K562 (cell line): Measurements from ENCODE around the gene INPP5E. TPM values are rescaled to one million over a fixed set of nuclear protein-coding genes. Genes with fewer than 3 reads are reported as not detected.

Experiments used
- GABPB1 ChIP-seq: sonication (generic); formaldehyde crosslinking; IDR thresholded peaks from 2 replicates; pipeline ENCODE4 v1.8.0; 2022; ENCODE audit warnings: mild to moderate bottlenecking, missing genetic modification reagents
- HNRNPH1 ChIP-seq: fragments of 200-400 bp; formaldehyde crosslinking; optimal IDR thresholded peaks from 2 replicates; pipeline ENCODE3; 2017; ENCODE audit warnings: low read depth, mild to moderate bottlenecking, low read length, moderate library complexity
- NFYB ChIP-seq: IDR thresholded peaks from 2 replicates; pipeline ENCODE4 v1.6.1; 2011; ENCODE audit warnings: mild to moderate bottlenecking, moderate library complexity; ENCODE audit not compliant: insufficient read length; ENCODE audit errors: extremely low read depth
- NRF1 ChIP-seq, 2 experiments: fragments of 450-650 bp; IDR thresholded peaks in 1 of 2; conservative IDR thresholded peaks in 1 of 2; 2 replicates each; pipeline ENCODE4 v1.6.1; 2014; ENCODE audit warnings: mild to moderate bottlenecking in 2 of 2
- SMAD4 ChIP-seq: fragments of 250-450 bp; sonication (Bioruptor Pico); conservative IDR thresholded peaks from 2 replicates; pipeline ENCODE4 v1.8.0; 2021; ENCODE audit warnings: inconsistent platforms, mild to moderate bottlenecking, moderate library complexity
- SREBF1 ChIP-seq: fragments of 150-350 bp; IDR thresholded peaks from 2 replicates; pipeline ENCODE4 v1.6.1; 2014; ENCODE audit warnings: antibody characterized with exemption, low read depth, low read length, borderline replicate concordance
- STAG1 ChIP-seq: sonication (generic); formaldehyde crosslinking; IDR thresholded peaks from 2 replicates; pipeline ENCODE4 v1.5.0; 2020; ENCODE audit warnings: missing genetic modification reagents, borderline replicate concordance
- TEAD1 ChIP-seq, 2 experiments: fragments of 450-650 bp in 1 of 2; sonication (generic) in 1 of 2; formaldehyde crosslinking; IDR thresholded peaks; 2 replicates each; pipeline versions ENCODE4 v1.4.0 to v1.8.0; 2020 to 2022; ENCODE audit warnings: mild to moderate bottlenecking in 2 of 2, missing genetic modification reagents in 1 of 2
- TOE1 ChIP-seq, 2 experiments: fragments of 450-650 bp in 1 of 2; sonication (generic) in 1 of 2; formaldehyde crosslinking in 1 of 2; IDR thresholded peaks; 2 replicates each; pipeline versions ENCODE4 v1.7.1 to v1.8.0; 2016 to 2022; ENCODE audit warnings: borderline replicate concordance in 2 of 2, mild to moderate bottlenecking in 2 of 2, antibody characterized with exemption in 1 of 2, inconsistent platforms in 1 of 2, low read depth in 1 of 2, missing genetic modification reagents in 1 of 2, moderate library complexity in 1 of 2
- ZFP36 ChIP-seq: fragments of 150-350 bp; IDR thresholded peaks from 2 replicates; pipeline ENCODE4 v1.6.1; 2018; ENCODE audit warnings: low read length, low read depth; ENCODE audit not compliant: partially characterized antibody
- ZNF57 ChIP-seq: fragments of 450-650 bp; formaldehyde crosslinking; IDR thresholded peaks from 2 replicates; pipeline ENCODE4 v1.4.0; 2020; ENCODE audit warnings: mild to moderate bottlenecking, moderate library complexity
- polyA plus RNA-seq, 8 experiments: library from polyadenylated mRNA; depleted of rRNA in 4 of 8; stranded (reverse) in 5 of 8; unstranded in 3 of 8; fragments of >200 nt; fragmentation: Nextera tagmentation in 2 of 8; fragmentation: Illumina TruSeq in 1 of 8; extraction: Ambion mirVana in 2 of 8; extraction: Trizol in 1 of 8; gene quantifications; 2 replicates each; pipeline versions ENCODE4 v1.2.1 to v1.2.3, GENCODE V29; 2011 to 2014; ENCODE audit warnings: inconsistent platforms in 1 of 8, missing spikeins in 1 of 8
- total RNA-seq, 7 experiments: library from RNA; depleted of rRNA in 6 of 7; stranded (reverse); fragments of >200 nt in 6 of 7; fragmentation: Illumina TruSeq in 2 of 7; extraction: Trizol in 2 of 7; gene quantifications; 2 replicates each; pipeline versions ENCODE4 v1.2.1 to v1.2.3, GENCODE V29; 2011 to 2021; ENCODE audit warnings: low replicate concordance in 1 of 7
- TF ChIP-seq, protein P1 (sequence below): sonication (generic); formaldehyde crosslinking; IDR thresholded peaks from 2 replicates; pipeline ENCODE4 v1.8.1; 2023; ENCODE audit warnings: missing genetic modification reagents, mild to moderate bottlenecking, borderline replicate concordance
- TF ChIP-seq, protein P2 (sequence below): sonication (generic); formaldehyde crosslinking; IDR thresholded peaks from 2 replicates; pipeline ENCODE4 v1.8.0; 2022; ENCODE audit warnings: mild to moderate bottlenecking, low read depth, missing genetic modification reagents
- TF ChIP-seq, protein P3 (sequence below): fragments of 450-650 bp; IDR thresholded peaks from 2 replicates; pipeline ENCODE4 v1.6.1; 2016
- TF ChIP-seq, protein P4 (sequence below): fragments of 150-350 bp; conservative IDR thresholded peaks from 2 replicates; pipeline ENCODE4 v1.6.1; 2014; ENCODE audit warnings: low read length

The INPP5E gene
- total and polyA plus RNA-seq, 9 of the 15 experiments (the other 6 are each of a cell fraction or from before 2014, with no cell fraction given) = 0.38 to 17.4 (median 4.9) TPM

DNA sequence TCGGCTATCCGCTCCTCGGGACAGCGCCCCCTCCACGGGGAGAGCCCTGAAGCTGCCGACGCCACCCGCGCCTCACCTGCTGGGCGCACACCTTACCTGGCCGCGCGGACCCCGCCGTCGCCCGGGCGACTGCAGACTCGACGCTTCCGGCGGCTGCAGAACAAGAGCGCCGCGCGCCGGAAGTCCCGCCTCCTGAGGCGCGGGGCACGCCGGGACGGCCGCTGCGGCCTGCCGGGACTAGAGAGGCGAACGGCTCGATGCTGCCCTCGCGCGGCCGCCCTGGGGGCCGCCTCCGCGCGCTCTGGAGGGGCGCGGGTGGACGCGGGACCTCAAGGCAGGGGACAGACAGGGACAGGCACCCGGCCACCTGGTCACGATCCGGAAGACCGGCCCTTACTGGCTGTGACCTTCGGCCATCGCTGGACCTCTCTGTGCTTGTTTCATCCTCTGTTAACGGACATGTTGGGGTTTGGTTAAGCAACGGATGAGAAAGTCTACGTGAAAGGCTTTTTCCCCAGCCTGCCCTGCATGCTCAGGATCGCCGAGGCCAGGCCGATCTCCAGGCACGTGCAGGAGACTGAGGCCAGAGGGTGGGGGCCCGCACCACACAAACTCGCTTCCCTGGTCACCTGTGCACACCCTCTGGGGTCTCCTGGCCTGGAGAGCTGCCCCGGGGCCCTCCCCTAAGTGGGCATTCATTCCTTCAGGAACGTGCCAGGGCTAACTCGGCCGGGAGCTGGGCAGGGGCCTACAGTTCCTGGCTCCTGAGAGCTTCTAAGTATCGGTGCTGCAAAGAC, 39.4 kb downstream of the INPP5E start, which contains the start of gene SNAPC4 (continued):
- TF ChIP-seq, protein P1, sequence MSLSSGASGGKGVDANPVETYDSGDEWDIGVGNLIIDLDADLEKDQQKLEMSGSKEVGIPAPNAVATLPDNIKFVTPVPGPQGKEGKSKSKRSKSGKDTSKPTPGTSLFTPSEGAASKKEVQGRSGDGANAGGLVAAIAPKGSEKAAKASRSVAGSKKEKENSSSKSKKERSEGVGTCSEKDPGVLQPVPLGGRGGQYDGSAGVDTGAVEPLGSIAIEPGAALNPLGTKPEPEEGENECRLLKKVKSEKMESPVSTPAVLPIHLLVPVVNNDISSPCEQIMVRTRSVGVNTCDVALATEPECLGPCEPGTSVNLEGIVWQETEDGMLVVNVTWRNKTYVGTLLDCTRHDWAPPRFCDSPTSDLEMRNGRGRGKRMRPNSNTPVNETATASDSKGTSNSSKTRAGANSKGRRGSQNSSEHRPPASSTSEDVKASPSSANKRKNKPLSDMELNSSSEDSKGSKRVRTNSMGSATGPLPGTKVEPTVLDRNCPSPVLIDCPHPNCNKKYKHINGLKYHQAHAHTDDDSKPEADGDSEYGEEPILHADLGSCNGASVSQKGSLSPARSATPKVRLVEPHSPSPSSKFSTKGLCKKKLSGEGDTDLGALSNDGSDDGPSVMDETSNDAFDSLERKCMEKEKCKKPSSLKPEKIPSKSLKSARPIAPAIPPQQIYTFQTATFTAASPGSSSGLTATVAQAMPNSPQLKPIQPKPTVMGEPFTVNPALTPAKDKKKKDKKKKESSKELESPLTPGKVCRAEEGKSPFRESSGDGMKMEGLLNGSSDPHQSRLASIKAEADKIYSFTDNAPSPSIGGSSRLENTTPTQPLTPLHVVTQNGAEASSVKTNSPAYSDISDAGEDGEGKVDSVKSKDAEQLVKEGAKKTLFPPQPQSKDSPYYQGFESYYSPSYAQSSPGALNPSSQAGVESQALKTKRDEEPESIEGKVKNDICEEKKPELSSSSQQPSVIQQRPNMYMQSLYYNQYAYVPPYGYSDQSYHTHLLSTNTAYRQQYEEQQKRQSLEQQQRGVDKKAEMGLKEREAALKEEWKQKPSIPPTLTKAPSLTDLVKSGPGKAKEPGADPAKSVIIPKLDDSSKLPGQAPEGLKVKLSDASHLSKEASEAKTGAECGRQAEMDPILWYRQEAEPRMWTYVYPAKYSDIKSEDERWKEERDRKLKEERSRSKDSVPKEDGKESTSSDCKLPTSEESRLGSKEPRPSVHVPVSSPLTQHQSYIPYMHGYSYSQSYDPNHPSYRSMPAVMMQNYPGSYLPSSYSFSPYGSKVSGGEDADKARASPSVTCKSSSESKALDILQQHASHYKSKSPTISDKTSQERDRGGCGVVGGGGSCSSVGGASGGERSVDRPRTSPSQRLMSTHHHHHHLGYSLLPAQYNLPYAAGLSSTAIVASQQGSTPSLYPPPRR (CRISPR knock-in tag) = 0 out of 2 replicates have a peak, but pooled peaks have one; percentile 26
- TF ChIP-seq STAG1 (CRISPR knock-in tag) (peak; percentile 70; the same call in 1 of the 2 replicates), TEAD1 (CRISPR knock-in tag; IDR thresholded peaks at IDR 0.05) (0 out of 4 replicates have a peak, but pooled peaks of 1 of the 2 experiments have one; percentile 12), HNRNPH1 (no peak), SMAD4 (CRISPR knock-in tag) (0 out of 2 replicates have a peak, but pooled peaks have one; percentile 32), NFYB (no peak), ZFP36 (no peak), GABPB1 (CRISPR knock-in tag) (peak; percentile 96), SREBF1 (no peak), TOE1 (IDR thresholded peaks at IDR 0.05; ENCODE audit: borderline replicate concordance) (no peak; the same call in 1 of the 2 replicates), TOE1 (CRISPR knock-in tag; IDR thresholded peaks at IDR 0.05; ENCODE audit: borderline replicate concordance, low read depth) (no peak), NRF1 (conservative IDR thresholded peaks at IDR 0.05 in 1 of 2, IDR thresholded peaks at IDR 0.05 in 1 of 2) (0 out of 4 replicates have a peak, but pooled peaks of 1 of the 2 experiments have one; percentile 6), ZNF57 (CRISPR knock-in tag) (no peak)
- TF ChIP-seq, protein P2, sequence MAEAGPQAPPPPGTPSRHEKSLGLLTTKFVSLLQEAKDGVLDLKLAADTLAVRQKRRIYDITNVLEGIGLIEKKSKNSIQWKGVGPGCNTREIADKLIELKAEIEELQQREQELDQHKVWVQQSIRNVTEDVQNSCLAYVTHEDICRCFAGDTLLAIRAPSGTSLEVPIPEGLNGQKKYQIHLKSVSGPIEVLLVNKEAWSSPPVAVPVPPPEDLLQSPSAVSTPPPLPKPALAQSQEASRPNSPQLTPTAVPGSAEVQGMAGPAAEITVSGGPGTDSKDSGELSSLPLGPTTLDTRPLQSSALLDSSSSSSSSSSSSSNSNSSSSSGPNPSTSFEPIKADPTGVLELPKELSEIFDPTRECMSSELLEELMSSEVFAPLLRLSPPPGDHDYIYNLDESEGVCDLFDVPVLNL (CRISPR knock-in tag) = no peak
- TF ChIP-seq, protein P3, sequence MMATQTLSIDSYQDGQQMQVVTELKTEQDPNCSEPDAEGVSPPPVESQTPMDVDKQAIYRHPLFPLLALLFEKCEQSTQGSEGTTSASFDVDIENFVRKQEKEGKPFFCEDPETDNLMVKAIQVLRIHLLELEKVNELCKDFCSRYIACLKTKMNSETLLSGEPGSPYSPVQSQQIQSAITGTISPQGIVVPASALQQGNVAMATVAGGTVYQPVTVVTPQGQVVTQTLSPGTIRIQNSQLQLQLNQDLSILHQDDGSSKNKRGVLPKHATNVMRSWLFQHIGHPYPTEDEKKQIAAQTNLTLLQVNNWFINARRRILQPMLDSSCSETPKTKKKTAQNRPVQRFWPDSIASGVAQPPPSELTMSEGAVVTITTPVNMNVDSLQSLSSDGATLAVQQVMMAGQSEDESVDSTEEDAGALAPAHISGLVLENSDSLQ = no peak
- TF ChIP-seq, protein P4, sequence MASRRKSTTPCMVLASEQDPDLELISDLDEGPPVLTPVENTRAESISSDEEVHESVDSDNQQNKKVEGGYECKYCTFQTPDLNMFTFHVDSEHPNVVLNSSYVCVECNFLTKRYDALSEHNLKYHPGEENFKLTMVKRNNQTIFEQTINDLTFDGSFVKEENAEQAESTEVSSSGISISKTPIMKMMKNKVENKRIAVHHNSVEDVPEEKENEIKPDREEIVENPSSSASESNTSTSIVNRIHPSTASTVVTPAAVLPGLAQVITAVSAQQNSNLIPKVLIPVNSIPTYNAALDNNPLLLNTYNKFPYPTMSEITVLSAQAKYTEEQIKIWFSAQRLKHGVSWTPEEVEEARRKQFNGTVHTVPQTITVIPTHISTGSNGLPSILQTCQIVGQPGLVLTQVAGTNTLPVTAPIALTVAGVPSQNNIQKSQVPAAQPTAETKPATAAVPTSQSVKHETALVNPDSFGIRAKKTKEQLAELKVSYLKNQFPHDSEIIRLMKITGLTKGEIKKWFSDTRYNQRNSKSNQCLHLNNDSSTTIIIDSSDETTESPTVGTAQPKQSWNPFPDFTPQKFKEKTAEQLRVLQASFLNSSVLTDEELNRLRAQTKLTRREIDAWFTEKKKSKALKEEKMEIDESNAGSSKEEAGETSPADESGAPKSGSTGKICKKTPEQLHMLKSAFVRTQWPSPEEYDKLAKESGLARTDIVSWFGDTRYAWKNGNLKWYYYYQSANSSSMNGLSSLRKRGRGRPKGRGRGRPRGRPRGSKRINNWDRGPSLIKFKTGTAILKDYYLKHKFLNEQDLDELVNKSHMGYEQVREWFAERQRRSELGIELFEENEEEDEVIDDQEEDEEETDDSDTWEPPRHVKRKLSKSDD = no peak
